Breast epithelium (tissue), 3 donors: ENCODE results near the gene ADGRA1.

Source experiments
- POLR2AphosphoS5 ChIP-seq, 3 donors: sonication (generic); formaldehyde crosslinking; IDR thresholded peaks; one replicate each; pipeline ENCODE4 v1.6.1; 2017; ENCODE audit warnings: antibody characterized with exemption in 3 of 3
- TF ChIP-seq, protein P1 (sequence below), 3 donors: fragments of 450-650 bp; IDR thresholded peaks; one replicate each; pipeline ENCODE4 v1.5.1; 2016 to 2017; ENCODE audit warnings: antibody characterized with exemption in 3 of 3, mild to moderate bottlenecking in 3 of 3, moderate library complexity in 3 of 3

DNA sequence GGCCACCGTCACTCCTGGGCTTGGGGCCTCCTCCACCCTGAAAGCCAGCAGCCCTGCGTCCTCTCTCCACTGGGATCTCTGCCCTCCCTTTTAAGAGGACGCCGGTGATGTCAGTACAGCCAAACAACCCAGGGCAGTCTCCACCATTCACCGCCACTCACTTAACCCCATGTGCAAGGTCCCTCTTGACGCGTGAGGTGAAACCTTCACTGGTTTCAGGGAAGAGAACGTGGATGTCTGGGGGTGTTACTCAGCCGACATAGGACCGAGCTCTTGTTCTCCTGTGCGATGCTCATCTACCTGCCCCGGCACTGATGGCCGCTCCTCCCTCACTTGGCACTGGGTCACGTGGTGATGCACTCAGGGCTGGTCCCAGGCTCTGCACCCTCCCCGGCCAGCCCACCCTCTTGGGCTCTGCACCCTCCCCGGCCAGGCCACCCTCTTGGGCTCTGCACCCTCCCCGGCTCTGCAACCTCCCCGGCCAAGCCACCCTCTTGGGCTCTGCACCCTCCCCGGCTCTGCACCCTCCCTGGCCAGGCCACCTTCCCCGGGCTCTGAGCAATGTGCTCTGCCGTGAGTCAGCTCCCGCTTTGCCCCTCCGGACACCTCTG, 36.1 kb downstream of the ADGRA1 start:
- TF ChIP-seq, protein P1, sequence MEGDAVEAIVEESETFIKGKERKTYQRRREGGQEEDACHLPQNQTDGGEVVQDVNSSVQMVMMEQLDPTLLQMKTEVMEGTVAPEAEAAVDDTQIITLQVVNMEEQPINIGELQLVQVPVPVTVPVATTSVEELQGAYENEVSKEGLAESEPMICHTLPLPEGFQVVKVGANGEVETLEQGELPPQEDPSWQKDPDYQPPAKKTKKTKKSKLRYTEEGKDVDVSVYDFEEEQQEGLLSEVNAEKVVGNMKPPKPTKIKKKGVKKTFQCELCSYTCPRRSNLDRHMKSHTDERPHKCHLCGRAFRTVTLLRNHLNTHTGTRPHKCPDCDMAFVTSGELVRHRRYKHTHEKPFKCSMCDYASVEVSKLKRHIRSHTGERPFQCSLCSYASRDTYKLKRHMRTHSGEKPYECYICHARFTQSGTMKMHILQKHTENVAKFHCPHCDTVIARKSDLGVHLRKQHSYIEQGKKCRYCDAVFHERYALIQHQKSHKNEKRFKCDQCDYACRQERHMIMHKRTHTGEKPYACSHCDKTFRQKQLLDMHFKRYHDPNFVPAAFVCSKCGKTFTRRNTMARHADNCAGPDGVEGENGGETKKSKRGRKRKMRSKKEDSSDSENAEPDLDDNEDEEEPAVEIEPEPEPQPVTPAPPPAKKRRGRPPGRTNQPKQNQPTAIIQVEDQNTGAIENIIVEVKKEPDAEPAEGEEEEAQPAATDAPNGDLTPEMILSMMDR (IDR thresholded peaks at IDR 0.05): no peak
- no peak for TF ChIP-seq POLR2AphosphoS5 (IDR thresholded peaks at IDR 0.05)
